Fibroblast of skin of right quadriceps (primary cell): ENCODE data around the gene RORC.

Experiments used
- DNase-seq: peaks from one replicate; pipeline ENCODE4 v3.0.0-alpha.2; 2013

Gene RORC

DNA sequence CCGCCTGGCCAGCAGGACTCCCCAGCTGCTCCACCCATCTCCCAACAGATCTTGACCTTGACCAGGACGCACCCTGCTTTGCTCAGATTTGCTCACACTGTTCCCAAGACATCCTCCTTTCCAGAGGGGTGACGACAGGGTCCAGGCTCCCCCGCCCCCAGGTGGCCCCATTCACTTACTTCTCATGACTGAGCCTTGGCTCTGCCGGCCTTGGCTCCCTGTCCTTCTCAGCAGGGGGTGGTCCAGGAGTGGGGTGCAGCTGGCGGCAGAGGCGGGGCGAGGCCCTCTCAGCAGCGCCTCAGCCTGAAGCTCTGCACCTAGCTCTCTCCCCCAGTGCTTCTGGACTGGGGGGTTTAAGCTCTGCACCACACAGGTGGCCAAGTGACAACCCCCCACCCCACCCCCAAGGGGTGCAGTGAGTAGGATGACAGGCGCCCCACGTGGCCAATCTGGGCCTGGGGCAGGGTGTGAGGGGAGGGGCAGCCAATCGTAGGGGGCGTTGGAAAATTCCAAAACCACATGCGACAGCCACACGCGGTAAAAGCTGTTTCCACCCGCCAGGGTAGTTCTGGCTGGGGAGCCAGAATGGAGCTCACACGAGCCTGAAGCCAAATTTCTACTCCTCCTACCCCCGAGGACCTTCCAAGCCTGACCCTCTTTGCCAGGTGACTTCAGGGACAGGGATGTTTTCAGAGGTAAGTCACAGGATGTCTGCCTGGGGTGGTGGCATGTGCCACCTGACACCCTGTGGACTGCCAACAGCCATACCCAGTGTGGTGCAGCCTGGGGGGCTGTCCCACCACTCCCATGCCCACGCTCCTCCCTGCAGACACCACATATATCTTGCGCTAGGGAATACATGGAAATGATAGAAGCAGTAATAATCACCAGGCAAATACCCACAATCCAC lies 5.6 kb downstream of the RORC start:
- no peak for DNase-seq

- no peak for DNase-seq
Observed at GRCh38 chr1:151825204-151825603, 6.4 kb downstream of the RORC start.

- no peak for DNase-seq
Observed at GRCh38 chr1:151823175-151823574, 8.4 kb downstream of the RORC start.

GRCh38 chr1:151822404-151822803 lies 9.2 kb downstream of the RORC start:
- no peak for DNase-seq

GRCh38 chr1:151820940-151821339 lies 10.7 kb downstream of the RORC start:
- no peak for DNase-seq

DNA sequence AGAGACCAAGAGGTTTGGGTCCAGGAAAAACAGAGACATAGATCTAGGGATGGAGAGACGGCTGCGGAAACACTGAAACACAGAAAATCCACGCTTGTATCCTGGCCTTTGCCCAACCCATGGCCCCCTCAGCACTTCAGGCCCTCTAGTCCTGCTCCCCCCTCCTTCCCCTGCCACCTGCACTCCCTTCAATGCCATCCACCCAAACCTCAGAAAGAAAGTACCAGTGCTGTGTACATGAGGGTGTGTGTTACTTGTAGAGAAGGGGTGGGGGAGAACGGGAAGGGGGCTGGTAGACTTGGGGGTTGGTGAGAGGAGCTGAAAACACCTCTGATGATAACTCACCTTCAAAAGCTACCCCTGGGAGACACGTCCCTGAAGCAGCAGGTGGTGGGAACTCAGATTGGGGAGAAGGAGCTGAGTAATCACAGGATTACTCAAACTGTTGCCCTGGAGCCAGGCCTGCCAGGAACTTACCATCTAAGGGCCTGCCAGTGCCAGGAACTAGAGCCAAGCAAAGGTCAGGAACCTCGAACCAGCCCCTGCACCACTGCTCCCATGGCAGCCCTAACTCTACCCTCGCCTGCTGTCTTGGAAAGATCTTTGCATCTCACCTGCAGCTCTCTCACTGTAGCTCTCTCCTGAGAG lies 11.5 kb downstream of the RORC start:
- DNase-seq: no peak

GRCh38 chr1:151819227-151819835 lies 12.3 kb downstream of the RORC start:
- no peak for DNase-seq

GRCh38 chr1:151817353-151817730 lies 14.3 kb downstream of the RORC start:
- DNase-seq: no peak

- no peak for DNase-seq
Observed at GRCh38 chr1:151816548-151817352, 14.9 kb downstream of the RORC start.

GRCh38 chr1:151815716-151816327 lies 15.8 kb downstream of the RORC start:
- DNase-seq: no peak

DNA sequence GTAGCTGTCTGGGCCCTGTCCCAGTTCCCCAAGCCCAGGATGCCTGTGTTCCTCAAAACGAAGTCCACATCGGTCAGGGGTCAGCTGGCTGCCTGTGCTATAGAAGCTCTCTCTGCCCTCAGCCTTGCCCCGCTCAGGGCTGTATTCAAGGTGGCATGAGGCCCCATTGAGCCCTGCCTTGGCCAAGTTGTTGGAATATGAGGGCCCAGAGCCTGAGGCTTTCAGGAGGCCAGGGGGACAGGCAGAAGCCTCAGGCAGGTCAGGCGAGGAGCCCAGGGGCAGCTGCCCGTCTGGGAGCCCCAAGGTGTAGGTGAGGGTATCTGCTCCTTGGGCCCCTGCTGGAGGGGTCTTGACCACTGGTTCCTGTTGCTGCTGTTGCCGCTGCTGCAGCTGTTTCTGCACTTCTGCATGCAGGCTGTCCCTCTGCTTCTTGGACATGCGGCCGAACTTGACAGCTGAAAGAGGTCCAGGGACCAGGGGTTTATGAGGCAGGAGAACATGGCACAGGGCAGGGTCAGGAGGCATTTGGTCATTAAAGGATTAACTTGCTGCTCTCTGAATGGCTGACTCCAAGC lies 16.5 kb downstream of the RORC start:
- DNase-seq: no peak

- no peak for DNase-seq
Observed at GRCh38 chr1:151814426-151814825, 17.2 kb downstream of the RORC start.

- DNase-seq: no peak
Observed at GRCh38 chr1:151813271-151813977, 18.2 kb downstream of the RORC start.

DNA sequence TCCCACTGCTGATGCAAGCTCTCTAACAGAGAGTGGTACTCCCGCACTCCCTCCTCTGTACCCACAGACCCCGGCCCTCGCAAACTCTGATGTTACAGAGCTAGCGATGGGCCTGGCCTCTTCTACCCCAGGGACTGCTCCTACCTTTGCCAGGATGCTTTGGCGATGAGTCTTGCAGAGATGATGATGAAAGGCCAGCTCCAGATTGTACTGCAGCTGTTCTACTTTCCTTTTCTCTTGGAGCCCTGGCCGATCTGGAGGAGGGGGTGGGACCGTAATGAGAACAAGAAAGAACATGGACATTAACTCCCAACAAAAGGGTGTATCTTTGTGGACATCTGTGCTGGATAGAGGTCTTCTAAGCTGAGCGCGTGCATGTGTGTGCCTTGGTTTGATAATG lies 20.4 kb downstream of the RORC start:
- DNase-seq: peak; percentile 21

GRCh38 chr1:151809985-151810556 lies 21.5 kb downstream of the RORC start:
- DNase-seq: no peak

- DNase-seq: no peak
Observed at GRCh38 chr1:151809290-151809984, 22.2 kb downstream of the RORC start.

- DNase-seq: no peak
Observed at GRCh38 chr1:151807766-151808165, 23.8 kb downstream of the RORC start.

GRCh38 chr1:151807131-151807530 lies 24.5 kb downstream of the RORC start:
- no peak for DNase-seq

GRCh38 chr1:151806170-151806569 lies 25.4 kb downstream of the RORC start:
- DNase-seq: no peak

DNA sequence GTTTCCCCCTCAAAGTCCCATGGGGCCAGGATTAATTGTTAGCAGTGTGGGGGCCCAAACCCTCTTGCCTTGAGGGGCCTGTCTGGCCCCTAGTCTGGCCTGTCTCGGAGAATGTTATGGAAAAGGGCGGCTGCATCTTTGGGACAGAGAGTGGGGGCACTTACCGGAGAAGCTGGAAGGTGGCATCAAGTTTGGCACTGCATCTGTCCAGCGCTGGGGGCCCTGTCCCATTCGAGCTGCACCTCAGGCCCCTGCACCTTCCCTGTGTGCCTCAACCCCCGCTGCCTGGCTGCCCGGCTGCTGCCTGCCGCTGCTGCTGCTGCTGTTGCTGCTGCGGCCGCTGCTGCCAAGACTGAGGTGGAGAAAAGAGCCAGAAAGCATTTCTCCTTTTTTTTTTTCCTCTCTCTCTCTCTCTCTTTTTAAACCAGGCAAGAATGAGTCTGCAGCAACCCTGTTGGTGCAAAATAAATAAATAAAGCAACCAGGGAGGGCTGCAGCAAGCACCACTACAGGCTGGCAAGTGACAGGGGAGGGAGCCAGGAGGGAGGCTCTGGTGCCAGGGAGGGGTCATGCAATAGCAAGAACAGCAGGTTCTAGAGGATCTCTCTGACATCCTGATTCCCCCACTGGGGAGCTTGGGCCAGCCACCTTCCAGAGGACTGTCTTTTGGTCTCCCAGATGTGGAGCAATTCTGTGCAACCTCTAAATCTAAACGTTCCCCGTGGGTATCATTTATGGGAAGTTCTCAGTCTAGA lies 26.4 kb downstream of the RORC start, which contains the start of gene LINGO4:
LINGO4 (minus strand) TSS at position 354 of the 755 bp plus-strand sequence. CDS start 2,715 bp downstream, outside the sequence.
- no peak for DNase-seq
